ENCODE results near the gene ASS1. TPM values are rescaled to one million over a fixed set of nuclear protein-coding genes. Genes with fewer than 3 reads are reported as not detected.

The ASS1 gene
- total RNA-seq, 1 experiment from 2014 or later, result 40.3 TPM

- no peak overlapping the region for H3K4me3 Mint-ChIP-seq (ENCODE audit: low read depth, unreplicated experiment)
- BruUV-seq (replicated peaks), result no TSS peak
- no peaks in the 10 kb centered on the region for H3K4me1 Mint-ChIP-seq (ENCODE audit: low read depth, unreplicated experiment)
- H3K36me3 Mint-ChIP-seq (ENCODE audit: insufficient read depth, unreplicated experiment), result no peaks in the 10 kb centered on the region
- H3K27ac Mint-ChIP-seq (ENCODE audit: unreplicated experiment), result no peak overlapping the region
- no peaks in the 10 kb centered on the region for H3K9me3 Mint-ChIP-seq (ENCODE audit: low read depth, unreplicated experiment)
- DNase-seq, result no peak
- peaks cover 46% of the 10 kb centered on the region for H3K27me3 Mint-ChIP-seq (ENCODE audit: unreplicated experiment)
- no peak for TF ChIP-seq CTCF (IDR thresholded peaks at IDR 0.05; ENCODE audit: unreplicated experiment)
- CTCF ChIA-PET, result no interaction called here
- intact Hi-C loops (cut with micrococcal nuclease; ENCODE audit: unreplicated experiment), result no loop called here
These were observed 79.2 kb downstream of the ASS1 start for GRCh38 chr9:130523921-130524320.

DNA sequence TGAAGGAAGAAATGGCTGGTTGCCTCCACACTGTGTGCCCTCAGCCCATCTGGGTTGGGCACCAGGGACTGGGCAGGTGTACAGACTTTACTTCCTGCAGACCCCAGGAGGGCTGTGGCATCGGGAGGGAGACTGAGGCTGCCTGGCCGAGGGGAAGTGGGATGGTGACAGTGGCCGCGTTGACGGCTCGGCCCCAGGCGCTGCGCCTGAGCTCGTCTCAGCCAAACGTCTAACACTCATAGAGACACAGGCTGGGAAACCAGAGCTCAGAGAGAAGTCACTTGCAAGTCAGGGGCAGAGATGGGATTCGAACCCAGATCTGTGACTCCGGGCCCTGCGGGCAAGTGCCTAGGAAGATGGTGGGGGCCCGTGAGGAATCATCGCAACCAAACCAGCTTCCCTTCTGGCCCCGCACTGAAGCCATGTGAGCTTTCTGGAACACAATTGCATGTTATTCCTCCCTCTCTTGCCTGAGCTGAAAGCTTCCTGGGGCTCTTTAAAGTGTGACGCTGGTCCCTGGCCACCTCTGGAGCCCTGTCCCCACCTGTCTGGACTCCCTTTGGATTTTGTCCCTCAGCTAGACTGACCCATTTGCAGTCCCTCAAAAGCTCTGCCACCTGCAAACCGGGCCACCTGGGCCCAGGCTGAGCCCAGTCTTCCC is 81.6 kb downstream of the ASS1 start:
- intact Hi-C loops (cut with micrococcal nuclease; ENCODE audit: unreplicated experiment), result no loop called here
- Mint-ChIP-seq H3K36me3 (ENCODE audit: insufficient read depth, unreplicated experiment) (no peaks in the 10 kb centered on the region), H3K4me3 (ENCODE audit: low read depth, unreplicated experiment) (no peak overlapping the region), H3K4me1 (ENCODE audit: low read depth, unreplicated experiment) (no peaks in the 10 kb centered on the region), H3K27me3 (ENCODE audit: unreplicated experiment) (peaks cover 46% of the 10 kb centered on the region), H3K9me3 (ENCODE audit: low read depth, unreplicated experiment) (no peaks in the 10 kb centered on the region), H3K27ac (ENCODE audit: unreplicated experiment) (no peak overlapping the region)
- DNase-seq, result no peak
- CTCF ChIA-PET, result no interaction called here
- TF ChIP-seq CTCF (IDR thresholded peaks at IDR 0.05; ENCODE audit: unreplicated experiment), result no peak
- no TSS peak for BruUV-seq (replicated peaks)

GRCh38 chr9:130526854-130527650 is 82.3 kb downstream of the ASS1 start:
- DNase-seq, result no peak
- peaks cover 46% of the 10 kb centered on the region for H3K27me3 Mint-ChIP-seq (ENCODE audit: unreplicated experiment)
- H3K4me1 Mint-ChIP-seq (ENCODE audit: low read depth, unreplicated experiment), result no peaks in the 10 kb centered on the region
- BruUV-seq (replicated peaks), result no TSS peak
- CTCF ChIA-PET, result no interaction called here
- H3K36me3 Mint-ChIP-seq (ENCODE audit: insufficient read depth, unreplicated experiment), result no peaks in the 10 kb centered on the region
- H3K9me3 Mint-ChIP-seq (ENCODE audit: low read depth, unreplicated experiment), result no peaks in the 10 kb centered on the region
- no peak overlapping the region for H3K27ac Mint-ChIP-seq (ENCODE audit: unreplicated experiment)
- TF ChIP-seq CTCF (IDR thresholded peaks at IDR 0.05; ENCODE audit: unreplicated experiment), result no peak
- H3K4me3 Mint-ChIP-seq (ENCODE audit: low read depth, unreplicated experiment), result no peak overlapping the region
- intact Hi-C loops (cut with micrococcal nuclease; ENCODE audit: unreplicated experiment), result no loop called here

DNA sequence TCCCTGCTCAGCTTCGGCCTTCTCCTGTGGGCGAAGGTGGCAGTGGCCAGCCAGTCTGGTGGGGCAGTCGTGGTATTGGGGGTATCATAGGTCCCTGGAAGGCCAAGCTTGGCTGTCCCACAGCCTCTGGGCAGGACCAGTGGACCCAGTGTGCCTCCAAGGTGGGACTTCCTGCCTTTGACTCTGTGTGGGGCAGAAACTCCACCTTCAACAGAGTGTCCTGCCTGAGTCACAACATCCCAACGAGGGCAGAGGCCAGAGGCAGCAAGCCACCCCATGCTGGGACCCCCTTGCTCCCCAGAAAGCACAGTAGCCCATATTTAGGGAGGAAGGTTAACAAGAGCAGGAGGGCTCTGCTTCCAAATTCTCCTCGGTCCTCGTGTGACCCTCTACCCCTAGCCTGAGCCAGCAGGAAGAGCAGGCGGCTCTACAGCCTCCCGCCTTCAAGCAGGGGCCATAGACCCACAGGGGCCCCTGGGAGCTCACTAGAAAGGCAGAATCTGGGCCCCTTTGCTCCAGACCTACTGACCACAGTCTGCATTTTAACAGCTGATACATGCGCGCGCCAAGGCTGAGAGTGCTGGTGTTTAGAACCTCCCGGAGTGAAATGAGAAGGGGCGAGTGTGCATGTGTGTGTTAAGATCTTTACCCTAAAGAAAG is 83.0 kb downstream of the ASS1 start:
- H3K36me3 Mint-ChIP-seq (ENCODE audit: insufficient read depth, unreplicated experiment), result no peaks in the 10 kb centered on the region
- CTCF ChIA-PET, result no interaction called here
- H3K27ac Mint-ChIP-seq (ENCODE audit: unreplicated experiment), result no peak overlapping the region
- H3K4me1 Mint-ChIP-seq (ENCODE audit: low read depth, unreplicated experiment), result no peaks in the 10 kb centered on the region
- H3K4me3 Mint-ChIP-seq (ENCODE audit: low read depth, unreplicated experiment), result no peak overlapping the region
- intact Hi-C loops (cut with micrococcal nuclease; ENCODE audit: unreplicated experiment), result no loop called here
- H3K9me3 Mint-ChIP-seq (ENCODE audit: low read depth, unreplicated experiment), result no peaks in the 10 kb centered on the region
- peaks cover 44% of the 10 kb centered on the region for H3K27me3 Mint-ChIP-seq (ENCODE audit: unreplicated experiment)
- no TSS peak for BruUV-seq (replicated peaks)
- no peak for TF ChIP-seq CTCF (IDR thresholded peaks at IDR 0.05; ENCODE audit: unreplicated experiment)
- DNase-seq, result no peak

Data from Calu3 (cell line).